HepG2 (cell line): ENCODE measurements around the gene PIK3R3.

Source experiments
- ATF7-NPFF ChIP-seq: sonication (generic); formaldehyde crosslinking; IDR thresholded peaks from 2 replicates; pipeline ENCODE4 v1.8.1; 2023; ENCODE audit warnings: mild to moderate bottlenecking, low read depth, missing genetic modification reagents, moderate library complexity
- FOSL2 ChIP-seq: sonication (generic); formaldehyde crosslinking; IDR thresholded peaks from 2 replicates; pipeline ENCODE4 v1.4.0; 2020; ENCODE audit warnings: missing genetic modification reagents
- FOXC1 ChIP-seq: sonication (generic); formaldehyde crosslinking; IDR thresholded peaks from 2 replicates; pipeline ENCODE4 v1.8.0; 2022; ENCODE audit warnings: mild to moderate bottlenecking, missing genetic modification reagents, borderline replicate concordance
- IRF2 ChIP-seq: IDR thresholded peaks from 2 replicates; pipeline ENCODE4 v1.6.1; 2018; ENCODE audit warnings: missing genetic modification reagents, missing compliant biosample characterization
- POLR2AphosphoS5 ChIP-seq: IDR thresholded peaks from 2 replicates; pipeline ENCODE4 v1.6.1; 2012; ENCODE audit warnings: low read depth, low read length
- PPARG ChIP-seq: conservative IDR thresholded peaks from 2 replicates; pipeline ENCODE4 v1.6.1; 2016; ENCODE audit warnings: missing biosample characterization, missing genetic modification reagents
- SRF ChIP-seq: IDR thresholded peaks from 2 replicates; pipeline ENCODE4 v1.6.1; 2011; ENCODE audit warnings: mild to moderate bottlenecking, low read depth, low read length, moderate library complexity
- TP53 ChIP-seq: sonication (generic); formaldehyde crosslinking; conservative IDR thresholded peaks from 2 replicates; pipeline ENCODE4 v1.4.0; 2020; ENCODE audit warnings: missing genetic modification reagents
- ZNF883 ChIP-seq: sonication (generic); formaldehyde crosslinking; IDR thresholded peaks from 2 replicates; pipeline ENCODE4 v1.5.1; 2020; ENCODE audit warnings: mild to moderate bottlenecking, missing genetic modification reagents; ENCODE audit errors: not compliant biosample characterization

DNA sequence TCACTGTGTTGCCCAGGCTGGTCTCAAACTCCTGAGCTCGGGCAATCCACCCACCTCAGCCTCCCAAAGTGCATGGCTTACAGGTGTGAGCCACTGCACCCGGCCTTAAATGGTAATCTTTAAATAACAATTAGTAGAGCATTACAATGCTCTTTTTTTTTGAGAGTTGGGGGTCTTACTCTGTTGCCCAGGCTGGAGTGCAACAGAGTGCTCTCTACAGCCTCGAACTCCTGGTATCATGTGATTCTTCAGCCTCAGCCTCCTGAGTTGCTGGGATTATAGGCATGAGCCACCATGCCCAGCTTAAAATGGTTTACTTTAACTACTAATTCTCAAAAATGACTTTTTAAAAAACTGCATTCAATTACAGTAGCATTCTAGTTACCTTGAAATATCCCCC, 52.2 kb downstream of the PIK3R3 start:
- no peak for TF ChIP-seq FOXC1 (CRISPR knock-in tag)
- no peak for TF ChIP-seq FOSL2 (CRISPR knock-in tag)
- TF ChIP-seq SRF, result no peak
- TF ChIP-seq PPARG (CRISPR knock-in tag), result no peak
- TF ChIP-seq ATF7-NPFF (CRISPR knock-in tag), result no peak
- TF ChIP-seq IRF2, result no peak
- no peak for TF ChIP-seq POLR2AphosphoS5
- TF ChIP-seq TP53, result no peak
- TF ChIP-seq ZNF883, result no peak
